Subcutaneous adipose tissue (tissue), 4 donors: Measurements from ENCODE around the gene GPR84. TPM values are rescaled to one million over a fixed set of nuclear protein-coding genes. Genes with fewer than 3 reads are reported as not detected.

Source experiments
- total RNA-seq, 4 donors: library from RNA; depleted of rRNA; stranded (reverse); fragments of >200 nt; gene quantifications; one replicate each; pipeline ENCODE4 v1.1.0, GENCODE V29; 2016
- TF ChIP-seq, protein P1 (sequence below): fragments of 450-650 bp; IDR thresholded peaks from one replicate; pipeline ENCODE4 v1.5.1; 2016; ENCODE audit warnings: low read depth, mild to moderate bottlenecking, control low read depth, antibody characterized with exemption, moderate library complexity

Gene GPR84
- total RNA-seq, 4 donors from 2014 or later: 0.44 to 1.1 (median 0.51) TPM; not detected in 1

DNA sequence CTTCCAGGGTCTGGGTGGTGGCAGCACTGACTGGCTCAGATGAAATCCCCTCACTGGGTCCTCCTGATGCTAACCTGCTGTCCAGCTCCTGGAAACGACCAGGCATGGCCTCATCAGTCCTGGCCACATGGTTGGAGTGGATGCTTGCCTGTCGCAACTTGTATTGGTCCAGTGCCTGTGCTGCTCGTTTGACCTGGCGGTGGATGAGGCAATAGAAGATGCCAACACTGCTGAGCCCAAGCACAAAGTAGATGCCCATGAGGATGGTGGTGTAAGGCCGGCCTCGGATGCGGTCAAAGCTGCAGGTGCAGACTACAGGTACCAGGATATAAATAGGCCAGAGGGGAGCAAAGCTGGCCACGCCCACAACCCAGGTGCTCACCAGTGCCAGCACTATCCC is 1.2 kb downstream of the GPR84 start:
- TF ChIP-seq, protein P1, sequence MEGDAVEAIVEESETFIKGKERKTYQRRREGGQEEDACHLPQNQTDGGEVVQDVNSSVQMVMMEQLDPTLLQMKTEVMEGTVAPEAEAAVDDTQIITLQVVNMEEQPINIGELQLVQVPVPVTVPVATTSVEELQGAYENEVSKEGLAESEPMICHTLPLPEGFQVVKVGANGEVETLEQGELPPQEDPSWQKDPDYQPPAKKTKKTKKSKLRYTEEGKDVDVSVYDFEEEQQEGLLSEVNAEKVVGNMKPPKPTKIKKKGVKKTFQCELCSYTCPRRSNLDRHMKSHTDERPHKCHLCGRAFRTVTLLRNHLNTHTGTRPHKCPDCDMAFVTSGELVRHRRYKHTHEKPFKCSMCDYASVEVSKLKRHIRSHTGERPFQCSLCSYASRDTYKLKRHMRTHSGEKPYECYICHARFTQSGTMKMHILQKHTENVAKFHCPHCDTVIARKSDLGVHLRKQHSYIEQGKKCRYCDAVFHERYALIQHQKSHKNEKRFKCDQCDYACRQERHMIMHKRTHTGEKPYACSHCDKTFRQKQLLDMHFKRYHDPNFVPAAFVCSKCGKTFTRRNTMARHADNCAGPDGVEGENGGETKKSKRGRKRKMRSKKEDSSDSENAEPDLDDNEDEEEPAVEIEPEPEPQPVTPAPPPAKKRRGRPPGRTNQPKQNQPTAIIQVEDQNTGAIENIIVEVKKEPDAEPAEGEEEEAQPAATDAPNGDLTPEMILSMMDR: no peak

DNA sequence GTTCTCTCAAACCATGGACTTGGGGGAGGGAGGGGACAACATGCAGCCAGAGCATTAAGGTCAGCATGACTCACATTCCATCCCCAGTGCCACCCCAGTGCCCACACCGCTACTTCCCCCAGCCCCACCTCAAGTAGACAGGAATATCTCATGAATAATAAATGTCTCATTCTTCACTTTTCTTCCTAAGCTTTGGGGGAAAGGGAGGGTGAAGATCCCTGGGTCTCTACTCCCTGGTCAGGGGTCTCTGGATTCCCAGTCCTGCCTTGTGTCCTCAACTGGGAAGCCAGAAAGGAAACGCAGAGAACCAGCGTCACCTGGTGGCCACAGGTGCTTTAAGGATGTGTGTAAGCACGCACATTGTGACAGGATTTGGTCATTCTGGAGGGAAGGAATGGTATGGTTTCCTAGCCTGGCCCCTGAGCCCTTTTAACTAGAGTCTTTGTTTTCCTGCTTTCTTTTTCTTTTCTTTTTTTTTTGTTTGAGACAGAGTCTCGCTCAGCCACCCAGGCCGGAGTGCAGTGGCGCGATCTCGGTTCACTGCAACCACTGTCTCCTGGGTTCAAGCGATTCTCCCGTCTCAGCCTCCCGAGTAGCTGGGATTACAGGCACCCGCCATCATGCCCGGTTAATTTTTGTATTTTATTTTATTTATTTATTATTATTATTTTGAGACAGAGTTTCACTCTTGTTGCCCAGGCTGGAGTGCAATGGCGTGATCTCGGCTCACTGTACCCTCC is 3.4 kb downstream of the GPR84 start:
- TF ChIP-seq, protein P1: no peak

DNA sequence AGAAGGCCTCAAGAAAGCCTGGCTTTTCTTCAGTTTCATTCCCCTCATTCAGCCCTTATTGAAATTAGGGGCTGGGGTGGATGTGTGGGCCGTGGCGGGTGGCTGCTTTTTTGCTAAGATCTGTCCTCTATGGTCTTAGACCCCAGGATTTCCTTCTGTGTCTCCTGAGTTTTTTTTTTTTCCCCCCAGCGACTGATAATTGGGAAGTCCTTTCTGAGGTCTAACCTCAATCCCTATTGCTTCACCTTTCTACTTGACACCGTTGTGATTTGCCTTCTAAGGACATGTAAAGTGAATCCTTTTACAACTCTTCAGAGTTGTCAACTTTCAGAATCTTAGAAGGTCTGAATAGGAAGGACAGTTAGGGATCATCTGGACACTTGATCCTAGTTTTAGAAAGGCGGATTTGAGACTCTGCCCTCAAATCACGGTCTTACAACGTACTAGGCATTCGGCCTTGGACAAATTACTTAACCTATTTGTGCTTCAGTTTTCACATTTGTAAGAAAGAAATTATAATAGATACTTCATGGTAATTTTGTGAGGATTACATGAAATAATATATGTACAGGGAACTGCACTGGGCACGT is 4.4 kb downstream of the GPR84 start:
- TF ChIP-seq, protein P1: no peak

DNA sequence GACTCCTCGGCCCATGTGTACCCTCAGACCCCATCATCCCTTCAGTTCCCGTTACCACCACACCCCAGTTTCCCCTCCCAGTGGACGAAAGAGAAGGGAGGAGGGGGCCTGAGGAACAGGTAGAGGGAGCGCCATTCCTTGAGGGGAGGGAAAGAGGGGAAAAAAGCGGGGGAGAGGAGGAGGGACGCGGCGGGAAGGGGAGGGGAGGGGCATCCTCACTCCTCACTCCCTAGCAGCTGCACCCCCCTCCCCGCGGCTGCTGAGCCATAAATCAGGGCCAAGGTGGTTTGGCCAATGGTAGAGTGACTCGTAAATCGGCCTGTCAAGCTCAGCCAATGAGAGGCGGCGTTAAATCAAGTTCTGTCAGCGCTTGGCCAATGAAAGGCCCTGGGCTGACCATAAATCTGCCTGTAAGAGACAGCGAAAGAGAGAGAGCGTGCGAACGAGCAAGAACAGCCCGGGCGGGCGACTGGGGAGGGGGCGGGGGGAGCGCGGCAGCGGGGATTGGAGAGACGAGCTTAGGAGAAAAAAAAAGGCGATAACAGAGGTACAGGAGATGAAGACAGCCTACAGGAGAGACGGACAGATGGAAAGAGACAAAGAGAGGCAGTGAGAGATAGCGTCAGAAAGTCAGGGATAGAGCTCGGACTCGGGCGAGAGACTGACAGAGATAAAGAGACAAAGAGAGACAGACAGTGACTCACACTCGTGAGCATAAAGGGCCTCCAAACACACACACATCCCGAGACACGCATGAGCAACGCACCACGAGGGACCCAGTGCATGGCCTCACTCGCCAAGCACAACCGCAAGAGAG is 5.1 kb downstream of the GPR84 start:
- TF ChIP-seq, protein P1: no peak

DNA sequence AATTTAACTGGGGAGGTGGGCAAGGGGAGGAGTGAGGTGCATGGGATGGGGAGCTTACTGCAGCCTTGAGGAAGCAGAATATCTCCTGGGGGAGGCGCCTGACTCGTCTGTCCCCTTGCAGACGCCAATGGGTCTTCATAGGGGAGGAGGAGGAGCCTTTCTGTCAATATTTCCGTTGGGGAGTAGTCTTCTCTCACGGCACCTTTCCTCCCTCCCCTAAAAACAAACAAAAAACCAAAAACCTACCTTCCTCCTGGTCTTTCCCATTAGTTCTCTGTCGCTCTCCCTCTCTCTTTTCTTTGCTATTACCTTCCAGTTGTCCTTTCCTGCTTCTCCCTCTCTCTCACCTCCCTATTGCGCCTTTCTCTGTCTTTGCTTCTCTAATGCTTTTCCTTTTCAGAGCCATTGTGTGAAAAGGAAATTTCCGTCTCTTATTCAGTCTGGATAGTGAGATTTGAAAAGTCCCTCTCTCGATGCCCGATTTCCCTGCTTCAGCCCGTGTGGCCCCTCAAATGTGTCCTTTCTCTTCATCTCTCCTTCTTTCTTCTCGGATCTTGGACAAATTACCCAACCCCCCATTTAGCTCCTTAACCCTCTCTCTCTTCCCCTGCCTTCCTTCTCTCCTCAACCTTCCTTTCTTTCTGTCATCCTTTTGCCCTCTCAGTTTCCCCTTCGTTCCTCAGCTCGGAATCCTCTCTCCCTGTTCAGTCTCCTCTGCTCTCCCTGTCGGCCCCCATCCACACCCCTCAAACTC is 5.9 kb downstream of the GPR84 start:
- TF ChIP-seq, protein P1: no peak

DNA sequence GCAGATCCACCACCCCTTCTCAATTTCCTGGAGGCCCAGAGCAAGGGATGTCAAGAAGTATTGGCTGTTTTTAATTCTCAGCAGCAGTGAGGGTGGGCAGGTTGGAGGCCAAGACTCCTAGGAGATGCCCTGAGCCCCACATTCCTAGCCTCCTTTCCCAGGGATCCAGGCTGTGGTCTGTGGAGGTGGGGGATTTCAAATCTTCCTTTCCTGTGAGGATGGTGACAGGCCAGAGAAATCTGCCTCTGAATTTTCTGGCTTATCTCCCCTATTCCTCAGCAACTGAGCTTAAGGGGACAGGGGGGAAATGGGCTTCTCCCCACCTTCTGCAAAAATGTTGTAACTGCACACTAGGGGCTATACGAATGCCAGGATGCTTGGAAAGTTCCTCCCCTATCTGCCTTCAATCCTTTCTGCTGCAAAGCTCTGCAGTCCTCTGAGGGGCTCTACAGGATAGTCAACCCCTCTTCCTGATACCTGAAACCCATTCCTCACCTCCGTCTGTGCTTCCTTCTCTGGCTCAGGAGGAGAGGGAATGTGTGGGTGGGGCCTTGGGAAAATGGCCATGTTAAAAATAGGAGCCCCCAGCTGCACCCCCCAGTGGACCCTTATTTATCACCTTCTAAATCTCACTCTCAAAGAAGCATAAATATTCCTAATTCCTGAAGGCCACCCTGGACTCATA is 6.6 kb downstream of the GPR84 start:
- TF ChIP-seq, protein P1: no peak
